AG08396 (cell line): ENCODE data around the gene C12orf60.

Experiments used
- DNase-seq: peaks from one replicate; pipeline ENCODE4 v3.0.0; 2012; ENCODE audit warnings: low spot score, mixed read lengths

Gene C12orf60

DNA sequence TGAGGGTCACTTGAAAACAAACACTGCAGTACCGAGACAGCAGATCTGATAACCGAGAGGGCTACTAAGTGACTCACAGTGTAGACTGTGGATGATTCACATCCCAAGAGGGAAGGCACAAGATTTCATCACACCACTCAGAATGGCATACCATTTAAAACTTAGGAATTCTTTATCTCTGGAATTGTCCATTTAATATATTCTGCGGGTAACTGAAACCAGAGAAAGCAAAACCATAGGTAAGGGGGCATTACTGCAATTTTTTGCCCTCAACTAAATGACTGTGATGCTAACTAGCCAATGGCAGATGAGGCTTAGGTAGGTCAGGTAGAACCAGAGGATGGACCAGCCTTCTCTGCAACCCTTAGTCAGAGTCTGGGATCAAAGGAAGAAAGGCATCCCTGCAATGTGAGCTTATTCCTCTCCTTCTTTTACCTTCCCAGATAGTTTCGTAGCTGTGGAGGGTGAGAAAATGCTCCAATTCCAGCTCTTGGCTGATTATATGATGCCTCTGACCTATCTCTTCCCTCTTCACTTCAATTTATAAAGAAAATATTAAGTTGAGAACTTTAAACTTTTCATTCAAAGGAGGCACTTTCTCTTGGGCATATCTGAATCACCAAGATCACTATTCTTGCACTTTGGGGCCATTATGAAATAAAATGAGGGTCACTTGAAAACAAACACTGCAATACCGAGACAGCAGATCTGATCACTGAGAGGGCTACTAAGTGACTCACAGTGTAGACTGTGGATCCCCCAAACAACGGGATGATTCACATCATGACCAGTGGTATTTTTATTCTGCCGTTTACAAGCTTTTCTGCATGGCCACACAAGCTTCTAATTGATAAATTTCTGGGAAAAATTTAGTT is 33.1 kb downstream of the C12orf60 start:
- peak; percentile 31 for DNase-seq

DNA sequence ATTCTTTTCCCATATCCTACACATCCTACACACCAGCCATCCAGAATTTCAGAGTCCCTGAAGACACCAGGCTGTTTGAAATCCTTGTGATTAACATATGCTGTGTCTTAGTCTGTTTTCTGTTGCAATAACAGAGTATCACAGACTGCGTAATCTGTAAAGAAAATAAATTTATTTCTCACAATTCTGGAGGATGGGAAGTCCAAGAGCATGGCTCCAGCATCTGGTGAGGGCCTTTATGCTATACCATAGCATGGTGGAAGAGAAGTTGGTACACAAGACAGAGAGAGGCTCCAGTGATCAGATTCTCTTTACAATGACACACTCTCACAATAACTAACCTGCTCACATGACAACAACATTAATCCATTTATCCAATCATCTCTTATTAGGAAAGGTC is 35.8 kb downstream of the C12orf60 start:
- DNase-seq, result no peak

DNA sequence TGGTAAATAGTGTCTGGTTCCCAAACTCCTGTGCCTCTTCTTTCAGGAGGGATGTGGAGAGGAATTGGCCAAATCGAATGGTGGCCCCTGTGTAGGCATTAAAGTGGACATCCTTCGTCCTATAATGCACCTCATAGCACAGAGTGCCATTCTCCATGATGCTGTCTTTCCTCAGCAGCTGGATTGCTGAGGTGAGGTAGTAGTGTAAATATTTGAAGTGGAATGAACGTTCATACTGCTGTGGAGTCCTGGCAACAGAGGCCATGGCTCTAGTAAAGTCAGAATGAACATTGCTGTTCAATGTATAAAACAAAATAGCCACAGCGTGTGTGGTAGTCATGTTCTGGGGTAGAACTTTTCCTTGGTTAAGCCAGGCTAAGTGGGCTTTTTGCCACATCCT is 37.1 kb downstream of the C12orf60 start:
- DNase-seq, result no peak

GRCh38 chr12:14841761-14842160 is 38.3 kb downstream of the C12orf60 start:
- peak; percentile 41 for DNase-seq

GRCh38 chr12:14842315-14842714 is 38.8 kb downstream of the C12orf60 start:
- no peak for DNase-seq

DNA sequence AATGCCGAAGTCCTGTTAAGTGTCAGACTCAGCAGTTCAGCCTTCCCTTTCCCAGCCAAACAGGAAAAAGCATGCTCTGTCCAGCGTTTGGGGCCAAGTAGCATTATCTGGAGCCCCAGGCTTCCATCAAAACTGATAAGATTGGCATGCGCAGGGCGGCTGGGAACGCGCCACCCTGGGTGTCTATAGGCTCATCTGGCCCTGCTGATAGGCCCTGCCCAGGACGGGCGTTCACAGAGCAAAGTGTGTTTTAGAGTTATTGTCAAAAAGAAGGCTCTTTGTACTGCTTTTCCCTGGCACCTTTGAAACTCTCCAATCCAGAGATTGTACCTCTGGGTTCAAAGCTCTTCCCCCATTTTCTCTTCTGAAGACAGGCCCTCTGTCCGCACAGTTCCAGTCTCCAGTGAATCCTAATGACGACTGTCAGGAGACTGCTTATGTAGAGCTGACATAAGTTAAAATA is 40.0 kb downstream of the C12orf60 start, which contains the start of gene ART4:
TSS of gene ART4 (minus strand) at position 102 of the 463 bp plus-strand sequence. CDS start 413 bp downstream, outside the sequence.
- no peak for DNase-seq

GRCh38 chr12:14844401-14844800 is 40.9 kb downstream of the C12orf60 start:
- DNase-seq, result no peak

GRCh38 chr12:14845350-14845750 is 41.9 kb downstream of the C12orf60 start:
- DNase-seq, result peak; percentile 46

DNA sequence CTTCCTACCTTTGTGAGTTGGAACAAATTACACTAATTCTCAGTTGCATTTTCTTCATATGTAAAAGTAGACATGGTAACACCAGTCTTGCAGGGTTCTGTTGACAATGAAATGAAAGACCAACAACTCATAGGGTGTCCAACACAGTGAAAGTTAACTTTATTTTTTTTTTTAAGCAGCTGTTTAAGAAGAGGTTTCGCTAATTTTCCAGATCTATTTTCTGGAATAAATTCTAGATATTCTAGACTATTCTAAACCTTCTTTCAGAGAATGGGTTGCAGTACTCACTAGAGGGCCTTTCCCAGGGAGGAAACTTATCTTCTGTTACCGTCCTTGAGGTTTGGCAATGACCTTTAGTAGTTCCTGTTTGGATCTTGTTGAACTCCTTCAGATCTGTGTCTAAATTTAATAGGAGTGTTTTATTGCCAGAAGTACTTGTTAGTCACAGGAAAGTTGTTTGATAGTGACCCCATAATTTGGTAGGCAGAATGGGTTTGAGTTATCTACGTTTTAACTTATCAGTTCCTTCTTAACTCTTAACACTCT is 42.6 kb downstream of the C12orf60 start:
- DNase-seq, result no peak

DNA sequence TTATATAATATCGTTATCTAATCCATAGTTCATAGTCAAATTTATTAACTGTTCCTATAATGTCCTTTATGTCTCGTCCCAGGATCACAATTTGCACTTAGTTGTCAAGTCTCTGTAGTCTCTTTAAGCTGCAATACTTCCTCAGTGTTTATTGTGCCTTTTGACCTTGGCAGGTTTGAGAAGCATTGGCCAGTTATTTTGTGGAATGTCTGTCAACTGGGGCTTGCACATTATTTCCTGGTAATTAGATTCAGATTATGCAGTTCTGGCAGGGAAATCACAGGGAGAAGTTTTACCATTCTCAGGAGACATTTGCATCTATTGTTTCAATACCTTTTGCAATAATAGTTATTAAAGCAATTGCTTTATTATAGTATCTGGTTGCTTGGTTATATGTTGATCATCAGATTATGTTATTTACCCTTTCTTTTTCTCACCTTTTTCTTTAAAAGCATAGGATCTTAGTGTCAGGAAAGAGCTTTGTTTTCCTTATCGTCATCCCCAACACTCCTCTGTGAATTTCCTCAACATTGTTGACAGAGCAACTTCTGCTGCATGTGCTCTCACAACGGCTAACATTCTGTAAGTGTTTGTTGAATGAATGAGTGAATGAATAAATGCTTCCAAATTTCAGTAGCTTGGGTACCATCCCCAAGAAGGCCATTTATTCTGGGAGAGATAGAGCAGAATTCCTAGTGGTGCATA is 43.6 kb downstream of the C12orf60 start:
- DNase-seq, result no peak

DNA sequence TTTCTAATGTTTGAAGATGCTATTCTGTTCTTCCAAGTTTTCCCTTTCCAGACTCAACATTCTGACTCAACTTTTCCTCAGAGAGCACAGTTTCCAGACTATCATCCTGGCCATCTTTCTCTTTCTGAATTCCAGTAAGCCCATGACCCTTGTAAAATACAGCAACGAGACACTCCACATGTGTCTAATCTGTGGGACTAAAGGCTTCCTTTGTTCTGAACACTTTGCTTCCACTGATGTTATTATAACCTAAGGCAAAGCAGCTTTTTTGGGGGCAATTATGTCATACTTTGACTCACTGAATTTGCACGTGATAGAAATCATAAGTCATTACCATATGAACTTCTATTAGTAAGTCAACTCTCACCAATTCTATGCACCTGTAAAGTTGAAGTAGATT is 46.2 kb downstream of the C12orf60 start:
- no peak for DNase-seq

GRCh38 chr12:14850929-14851663 is 47.6 kb downstream of the C12orf60 start:
- no peak for DNase-seq

GRCh38 chr12:14852880-14853279 is 49.4 kb downstream of the C12orf60 start:
- no peak for DNase-seq

DNA sequence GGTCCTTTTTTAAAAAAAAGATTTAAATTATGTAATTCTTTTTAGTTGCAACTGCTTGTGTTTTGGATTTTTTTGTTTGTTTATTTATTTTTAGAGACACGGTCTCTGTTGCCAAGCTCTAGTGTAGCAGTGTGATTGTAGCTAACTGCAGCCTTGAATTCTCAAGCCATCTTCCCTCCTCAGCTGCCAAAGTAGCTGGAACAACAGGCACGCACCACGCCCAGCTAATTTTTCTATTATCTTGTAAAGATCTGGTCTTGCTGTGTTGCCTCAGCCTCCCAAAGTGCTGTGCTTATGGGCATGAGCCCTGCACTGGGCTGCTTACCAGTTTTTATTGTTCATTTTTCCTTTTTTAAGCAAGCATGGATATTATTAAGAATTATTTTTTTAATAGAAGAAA is 50.5 kb downstream of the C12orf60 start:
- DNase-seq, result no peak

DNA sequence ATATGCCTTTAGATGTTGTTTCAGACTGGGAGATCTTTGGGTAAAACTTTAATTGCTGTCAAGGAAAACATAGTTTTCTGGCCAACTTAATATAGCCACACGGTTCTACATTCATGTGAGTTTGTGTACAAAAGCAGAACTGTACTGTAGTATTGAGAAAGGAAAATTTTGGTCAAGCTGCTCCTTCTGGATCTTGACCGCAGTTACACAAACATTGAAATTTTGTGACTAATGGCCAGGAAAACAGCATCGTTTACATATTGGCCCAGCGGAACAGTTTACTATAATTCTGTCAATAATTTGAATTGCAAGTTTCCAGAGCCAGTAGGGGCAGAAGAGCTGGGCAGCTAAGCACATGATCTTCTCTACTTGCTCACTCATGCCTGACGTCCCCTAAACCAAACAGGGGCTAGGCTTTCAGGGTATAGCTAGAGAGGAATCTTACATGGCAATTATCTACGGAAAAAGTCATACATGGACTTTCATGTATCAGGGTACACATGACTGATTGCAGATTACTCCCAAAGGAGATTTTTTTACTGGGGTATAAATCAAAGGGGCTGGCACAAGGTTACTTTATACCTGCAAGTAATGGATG is 51.2 kb downstream of the C12orf60 start:
- DNase-seq, result peak; percentile 27

DNA sequence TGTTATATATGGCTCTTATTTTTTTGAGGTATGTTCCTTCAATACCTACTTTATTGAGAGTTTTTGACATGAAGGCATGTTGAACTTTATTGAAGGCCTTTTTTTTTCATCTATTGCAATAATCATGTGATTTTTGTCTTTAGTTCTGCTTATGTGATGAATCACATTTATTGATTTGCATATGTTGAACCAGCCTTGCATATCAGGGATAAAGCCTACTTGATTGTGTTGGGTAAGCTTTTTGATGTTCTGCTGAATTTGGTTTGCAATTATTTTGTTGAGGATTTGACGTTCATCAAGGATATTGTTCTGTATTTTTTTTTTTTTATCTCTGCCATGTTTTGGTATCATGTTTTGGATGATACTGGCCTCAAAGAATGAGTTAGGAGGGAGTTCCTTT is 55.0 kb downstream of the C12orf60 start:
- DNase-seq, result no peak

DNA sequence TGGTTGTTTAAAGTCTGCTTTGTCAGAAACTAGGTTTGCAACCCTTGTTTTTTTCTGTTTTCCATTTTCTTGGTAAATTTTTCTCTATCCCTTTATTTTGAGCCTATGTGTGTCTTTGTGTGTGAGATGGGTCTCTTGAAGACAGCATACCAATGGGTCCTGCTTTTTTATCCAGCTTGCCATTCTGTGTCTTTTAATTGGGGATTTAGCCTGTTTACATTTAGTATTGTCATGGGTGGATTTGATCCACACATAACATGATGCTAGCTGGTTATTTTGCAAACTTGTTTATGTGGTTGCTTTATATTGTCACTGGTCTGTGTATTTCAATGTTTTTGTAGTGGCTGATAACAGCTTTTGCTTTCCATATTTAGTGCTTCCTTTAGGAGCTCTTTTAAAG is 57.0 kb downstream of the C12orf60 start:
- DNase-seq, result no peak

DNA sequence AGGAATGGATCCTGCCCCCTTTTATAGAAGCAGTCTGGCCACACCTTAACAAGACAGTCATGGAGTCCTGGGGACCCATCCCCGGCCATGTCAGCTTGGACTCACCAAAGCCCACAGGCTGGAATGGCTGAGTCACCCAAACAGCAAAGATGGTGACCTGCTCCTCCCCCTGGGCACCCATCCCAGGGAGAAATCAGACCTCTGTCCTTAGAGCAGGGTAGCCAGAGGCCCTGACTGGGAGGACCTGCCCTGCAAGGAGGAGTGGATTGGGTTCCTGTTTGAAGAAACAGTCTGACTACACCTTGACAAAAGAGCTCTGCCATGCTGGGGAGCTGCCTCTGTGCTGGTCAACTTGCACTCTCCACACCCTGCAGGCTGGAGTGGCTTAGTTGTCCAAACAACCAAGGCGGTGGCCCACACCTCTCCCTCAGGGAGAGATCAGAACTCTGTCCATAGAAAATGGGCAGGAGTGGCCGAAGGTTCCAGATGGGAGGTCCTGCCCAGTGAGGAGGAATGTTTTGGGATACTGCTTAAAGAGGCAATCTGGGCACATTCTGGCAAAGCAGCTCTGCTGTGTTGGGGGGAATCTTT is 65.5 kb downstream of the C12orf60 start:
- DNase-seq, result no peak

DNA sequence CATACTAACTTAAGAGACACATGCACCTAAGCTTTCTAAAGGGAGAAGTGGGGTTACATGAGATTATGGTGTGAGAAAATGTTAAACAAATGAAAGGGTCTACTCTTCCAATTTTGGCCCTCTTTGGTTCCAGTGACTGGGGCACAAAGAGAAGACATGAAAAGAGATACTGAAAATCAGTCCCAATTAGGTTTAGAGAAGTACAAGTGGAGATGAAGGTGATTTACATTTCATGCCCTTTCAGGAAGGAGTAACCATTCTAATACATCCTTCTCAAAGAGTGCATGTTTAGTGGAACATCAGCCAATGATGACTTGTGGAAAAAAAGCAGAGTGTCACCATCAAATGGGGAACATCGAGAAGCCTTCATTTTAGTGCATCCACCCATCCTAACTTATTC is 67.8 kb downstream of the C12orf60 start:
- no peak for DNase-seq

DNA sequence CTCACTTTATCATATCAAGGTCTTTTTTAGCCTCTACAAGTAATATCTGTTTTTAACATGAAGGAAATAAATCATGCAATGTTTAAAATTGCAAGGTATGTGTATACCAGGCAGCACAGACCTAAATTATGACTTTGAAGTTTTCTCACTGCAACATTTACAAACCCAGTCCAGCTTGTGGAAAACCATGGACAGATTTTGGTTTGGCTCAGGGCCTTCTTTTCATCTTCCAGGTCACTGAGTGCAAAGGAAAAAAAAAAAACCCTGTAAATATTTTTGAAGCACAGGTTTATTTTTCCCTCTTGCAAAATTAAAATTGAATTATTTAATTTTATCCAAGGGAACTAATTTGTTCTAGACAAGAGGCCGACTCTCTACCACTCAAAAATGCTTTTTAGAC is 68.4 kb downstream of the C12orf60 start:
- DNase-seq, result no peak

- DNase-seq, result no peak
Observed at GRCh38 chr12:14873440-14874185, 70.1 kb downstream of the C12orf60 start.
